CD14-positive monocyte (primary cell): ENCODE data around the gene CBX2. TPM values are rescaled to one million over a fixed set of nuclear protein-coding genes. Genes with fewer than 3 reads are reported as not detected.

Experiments used
- DNase-seq, 3 donors: peaks; one replicate each; pipeline ENCODE4 v3.0.0-alpha.2; 2011 to 2022
- H2AFZ ChIP-seq: 2 replicates; pipeline ENCODE4 v1.6.0; 2012; ENCODE audit warnings: mild to moderate bottlenecking, low read depth, low read length, inconsistent platforms; ENCODE audit not compliant: insufficient read depth, poor library complexity, severe bottlenecking
- H3K27ac ChIP-seq, 2 donors: 1 replicate in 1 of 2; 2 replicates in 1 of 2; pipeline ENCODE4 v1.5.1; 2012 to 2013; ENCODE audit warnings: low read length in 2 of 2, control low read depth in 1 of 2, inconsistent platforms in 1 of 2, low read depth in 1 of 2, mild to moderate bottlenecking in 1 of 2
- H3K27me3 ChIP-seq, 2 donors: one replicate each; pipeline versions ENCODE4 v1.6.0 to v1.6.1; 2011 to 2013; ENCODE audit warnings: low read length in 2 of 2; ENCODE audit not compliant: control insufficient read depth in 2 of 2, insufficient read depth in 2 of 2
- H3K36me3 ChIP-seq, 2 donors: replicated peaks in 1 of 2; 1 replicate in 1 of 2; 2 replicates in 1 of 2; pipeline versions ENCODE4 v1.5.1 to v1.6.1; 2012 to 2013; ENCODE audit warnings: low read length in 2 of 2, control low read depth in 1 of 2, inconsistent platforms in 1 of 2, mild to moderate bottlenecking in 1 of 2; ENCODE audit not compliant: insufficient read depth in 2 of 2, control insufficient read depth in 1 of 2
- H3K4me1 ChIP-seq, 2 donors: 1 replicate in 1 of 2; 2 replicates in 1 of 2; pipeline versions ENCODE4 v1.5.1 to v1.6.1; 2012 to 2013; ENCODE audit warnings: low read length in 2 of 2, control low read depth in 1 of 2, inconsistent platforms in 1 of 2, mild to moderate bottlenecking in 1 of 2, moderate library complexity in 1 of 2; ENCODE audit not compliant: insufficient read depth in 2 of 2, control insufficient read depth in 1 of 2
- H3K4me2 ChIP-seq: replicated peaks from 2 replicates; pipeline ENCODE3; 2012; ENCODE audit warnings: low read length, moderate library complexity, mild to moderate bottlenecking; ENCODE audit not compliant: poor library complexity, severe bottlenecking; ENCODE audit errors: extremely low read depth
- H3K4me3 ChIP-seq, 3 experiments: fragments of 200-600 bp in 1 of 3; sonication (generic) in 1 of 3; replicated peaks in 1 of 3; 1 replicate in 2 of 3; 2 replicates in 1 of 3; pipeline ENCODE4 v1.5.1; 2011 to 2013; ENCODE audit warnings: low read length in 3 of 3, mild to moderate bottlenecking in 3 of 3, control low read depth in 2 of 3, low read depth in 2 of 3, inconsistent platforms in 1 of 3, moderate library complexity in 1 of 3
- H3K79me2 ChIP-seq: 2 replicates; pipeline ENCODE4 v1.6.0; 2012; ENCODE audit warnings: mild to moderate bottlenecking, control low read depth, inconsistent platforms, low read length, moderate library complexity; ENCODE audit not compliant: insufficient read depth
- H3K9ac ChIP-seq: 2 replicates; pipeline ENCODE4 v1.6.0; 2017; ENCODE audit warnings: low read length, mild to moderate bottlenecking; ENCODE audit not compliant: insufficient read depth, poor library complexity, severe bottlenecking
- H3K9me3 ChIP-seq, 2 donors: replicated peaks in 1 of 2; 1 replicate in 1 of 2; 2 replicates in 1 of 2; pipeline versions ENCODE4 v1.5.1 to v1.6.1; 2012 to 2013; ENCODE audit warnings: low read length in 2 of 2, control low read depth in 1 of 2; ENCODE audit not compliant: control insufficient read depth in 1 of 2, insufficient read depth in 1 of 2
- H4K20me1 ChIP-seq: 2 replicates; pipeline ENCODE4 v1.6.0; 2012; ENCODE audit warnings: mild to moderate bottlenecking, low read length, control low read depth, moderate library complexity; ENCODE audit not compliant: insufficient read depth
- H3K27ac Mint-ChIP-seq, 7 donors: one replicate each; pipeline ENCODE4 v1.8.0; 2020; ENCODE audit warnings: mild to moderate bottlenecking in 7 of 7, mixed read lengths in 7 of 7, moderate library complexity in 6 of 7, inconsistent platforms in 2 of 7
- H3K27me3 Mint-ChIP-seq, 3 donors: one replicate each; pipeline ENCODE4 v1.8.0; 2021 to 2022; ENCODE audit warnings: low read depth in 3 of 3, mild to moderate bottlenecking in 3 of 3, mixed read lengths in 3 of 3, moderate library complexity in 3 of 3, inconsistent platforms in 1 of 3
- H3K36me3 Mint-ChIP-seq, 2 donors: one replicate each; pipeline ENCODE4 v1.8.0; 2020; ENCODE audit warnings: mixed read lengths in 2 of 2, inconsistent platforms in 1 of 2, mild to moderate bottlenecking in 1 of 2
- H3K4me1 Mint-ChIP-seq: one replicate; pipeline ENCODE4 v1.8.0; 2020; ENCODE audit warnings: mild to moderate bottlenecking, mixed read lengths
- H3K4me3 Mint-ChIP-seq, 2 donors: one replicate each; pipeline ENCODE4 v1.8.0; 2020; ENCODE audit warnings: mild to moderate bottlenecking in 2 of 2, mixed read lengths in 2 of 2, moderate library complexity in 1 of 2
- H3K9me3 Mint-ChIP-seq, 7 donors: one replicate each; pipeline ENCODE4 v1.8.0; 2020 to 2022; ENCODE audit warnings: mixed read lengths in 7 of 7, mild to moderate bottlenecking in 6 of 7, moderate library complexity in 6 of 7, inconsistent platforms in 2 of 7
- CTCF ChIP-seq: fragments of 200-600 bp; IDR thresholded peaks from one replicate; pipeline ENCODE4 v1.8.0; 2022; ENCODE audit warnings: antibody characterized with exemption, mild to moderate bottlenecking
- WGBS: methylation state at CpG from one replicate; pipeline ENCODE4 v1.1.5; 2013; ENCODE audit warnings: missing lambda C conversion rate; ENCODE audit not compliant: insufficient coverage; 5-methylcytosine and 5-hydroxymethylcytosine counted together
- intact Hi-C, 2 donors: fragments of 100-400 bp; cut with micrococcal nuclease; formaldehyde crosslinking; loops; one replicate each; pipeline versions ENCODE4 v1.15.0 to v1.15.1; 2023
- polyA plus RNA-seq, 3 donors: library from polyadenylated mRNA; depleted of rRNA in 1 of 3; unstranded in 2 of 3; stranded (reverse) in 1 of 3; fragments of 300-500 nt in 2 of 3; fragments of >200 nt in 1 of 3; fragmentation: Illumina TruSeq in 2 of 3; gene quantifications; 1 replicate in 2 of 3; 2 replicates in 1 of 3; pipeline ENCODE4 v1.2.3, GENCODE V29; 2012 to 2021

CBX2 gene
- polyA plus RNA-seq, 3 donors = 0.09 to 0.95 TPM; not detected in 1

GRCh38 chr17:79758271-79758670 is 19.7 kb upstream of the CBX2 start:
- H3K27me3 Mint-ChIP-seq = peaks cover 5 to 20% (median 20%) of the 10 kb centered on the region in 3 donors
- H3K27me3 ChIP-seq = peaks cover 0 to 2% of the 10 kb centered on the region in 2 donors
- no peak overlapping the region for H3K4me2 ChIP-seq
- H3K4me3 Mint-ChIP-seq = no peak overlapping the region
- H3K36me3 ChIP-seq = no peaks in the 10 kb centered on the region
- H3K9ac ChIP-seq = no peak overlapping the region
- H3K4me1 Mint-ChIP-seq = no peaks in the 10 kb centered on the region
- H2AFZ ChIP-seq = no peak overlapping the region
- no peaks in the 10 kb centered on the region for H3K9me3 ChIP-seq
- TF ChIP-seq CTCF = no peak
- H3K27ac ChIP-seq = no peak overlapping the region
- no peak overlapping the region for H3K4me3 ChIP-seq
- no peak overlapping the region for H3K27ac Mint-ChIP-seq
- 100% methylated on average over 2 of the region's 6 CpGs for WGBS
- peaks cover 0 to 1% (median 0%) of the 10 kb centered on the region in 7 donors for H3K9me3 Mint-ChIP-seq
- no peaks in the 10 kb centered on the region for H4K20me1 ChIP-seq
- DNase-seq = no peak
- no peaks in the 10 kb centered on the region for H3K36me3 Mint-ChIP-seq
- H3K4me1 ChIP-seq = no peaks in the 10 kb centered on the region
- intact Hi-C loops = no loop called here
- no peaks in the 10 kb centered on the region for H3K79me2 ChIP-seq

DNA sequence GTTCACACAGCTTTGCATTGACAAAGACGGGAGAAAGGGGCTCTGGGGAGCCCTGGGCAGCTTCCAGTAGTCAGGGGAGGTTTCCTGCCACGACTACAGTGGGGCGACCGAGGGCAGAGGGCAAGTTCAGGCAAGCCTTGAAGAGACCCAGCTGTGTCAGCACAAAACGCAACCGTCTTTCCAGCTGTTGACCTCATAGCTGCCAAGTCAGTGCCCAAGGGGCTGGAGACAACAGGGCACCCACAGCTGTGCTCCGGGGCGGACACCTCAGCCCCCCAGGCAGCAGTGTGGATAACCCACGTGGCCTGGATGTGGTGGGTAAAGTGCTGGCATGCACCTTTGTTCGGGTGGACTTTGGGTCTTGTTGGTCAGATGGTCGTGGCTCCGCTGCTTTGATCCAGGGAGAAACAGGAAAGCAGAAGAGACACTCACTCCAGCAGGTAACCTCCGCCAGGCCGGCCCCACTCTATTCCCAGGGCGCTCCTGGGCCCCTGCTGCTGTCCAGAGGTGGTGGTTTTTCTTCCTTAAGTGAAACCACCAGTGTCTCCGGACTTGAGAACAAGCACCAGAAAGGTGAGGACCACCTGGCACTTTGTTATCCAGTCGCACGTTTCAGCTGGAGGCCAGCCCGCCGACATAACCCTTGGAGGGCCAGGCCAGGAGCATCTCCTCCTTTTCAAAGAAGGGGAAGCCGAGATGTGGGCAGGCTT is 17.6 kb upstream of the CBX2 start:
- Mint-ChIP-seq H3K4me3 (no peak overlapping the region), H3K27ac (no peak overlapping the region), H3K27me3 (peaks cover 5 to 15% (median 9%) of the 10 kb centered on the region in 3 donors), H3K4me1 (no peaks in the 10 kb centered on the region), H3K36me3 (no peaks in the 10 kb centered on the region), H3K9me3 (peaks cover 0 to 1% (median 0%) of the 10 kb centered on the region in 7 donors)
- Histone ChIP-seq H2AFZ (no peak overlapping the region), H3K4me2 (no peak overlapping the region), H4K20me1 (no peaks in the 10 kb centered on the region), H3K27me3 (no peaks in the 10 kb centered on the region), H3K9me3 (no peaks in the 10 kb centered on the region), H3K27ac (no peak overlapping the region), H3K79me2 (no peaks in the 10 kb centered on the region), H3K4me3 (no peak overlapping the region), H3K36me3 (no peaks in the 10 kb centered on the region), H3K9ac (no peak overlapping the region), H3K4me1 (no peaks in the 10 kb centered on the region)
- TF ChIP-seq CTCF = no peak
- no peak for DNase-seq
- WGBS = 95% methylated on average over 20 of the region's 21 CpGs
- intact Hi-C loops = no loop called here
